Measurements from ENCODE around the gene UFD1. TPM values are rescaled to one million over a fixed set of nuclear protein-coding genes. Genes with fewer than 3 reads are reported as not detected.

Gene UFD1, protein sequence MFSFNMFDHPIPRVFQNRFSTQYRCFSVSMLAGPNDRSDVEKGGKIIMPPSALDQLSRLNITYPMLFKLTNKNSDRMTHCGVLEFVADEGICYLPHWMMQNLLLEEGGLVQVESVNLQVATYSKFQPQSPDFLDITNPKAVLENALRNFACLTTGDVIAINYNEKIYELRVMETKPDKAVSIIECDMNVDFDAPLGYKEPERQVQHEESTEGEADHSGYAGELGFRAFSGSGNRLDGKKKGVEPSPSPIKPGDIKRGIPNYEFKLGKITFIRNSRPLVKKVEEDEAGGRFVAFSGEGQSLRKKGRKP
- total RNA-seq (10 to 100 TPM; 23.1 to 67.7 TPM), polyA plus RNA-seq (100 to 1,000 TPM in 1 of 2 donors, 10 to 100 TPM in 1; 72.3 to 111 TPM)
- long read RNA-seq, donor 1, full-length matches to known transcripts = 25 of 35 reads
- long read RNA-seq, donor 1, partial matches to known transcripts = 10 of 35 reads
- long read RNA-seq, donor 1, other reads (novel, unspliced or antisense) = 0 of 35 reads
- long read RNA-seq, donor 2, transcript UFD1-201 (12 exons, 1,814 nt) = major isoform, 8 of 12 reads
- long read RNA-seq, donor 2, partial matches to known transcripts = 0 of 12 reads
- long read RNA-seq, donor 2, other reads (novel, unspliced or antisense) = 0 of 12 reads
- long read RNA-seq, donor 3, partial matches to known transcripts = 6 of 11 reads
- long read RNA-seq, donor 3, other reads (novel, unspliced or antisense) = 0 of 11 reads
- long read RNA-seq, donor 4, transcript UFD1-201 (12 exons, 1,814 nt) = major isoform, 15 of 16 reads
- long read RNA-seq, donor 4, partial matches to known transcripts = 0 of 16 reads
- long read RNA-seq, donor 4, other reads (novel, unspliced or antisense) = 0 of 16 reads
- long read RNA-seq, donor 5, full-length matches to known transcripts = 24 of 43 reads
- long read RNA-seq, donor 5, partial matches to known transcripts = 19 of 43 reads
- long read RNA-seq, donor 5, other reads (novel, unspliced or antisense) = 0 of 43 reads

DNA sequence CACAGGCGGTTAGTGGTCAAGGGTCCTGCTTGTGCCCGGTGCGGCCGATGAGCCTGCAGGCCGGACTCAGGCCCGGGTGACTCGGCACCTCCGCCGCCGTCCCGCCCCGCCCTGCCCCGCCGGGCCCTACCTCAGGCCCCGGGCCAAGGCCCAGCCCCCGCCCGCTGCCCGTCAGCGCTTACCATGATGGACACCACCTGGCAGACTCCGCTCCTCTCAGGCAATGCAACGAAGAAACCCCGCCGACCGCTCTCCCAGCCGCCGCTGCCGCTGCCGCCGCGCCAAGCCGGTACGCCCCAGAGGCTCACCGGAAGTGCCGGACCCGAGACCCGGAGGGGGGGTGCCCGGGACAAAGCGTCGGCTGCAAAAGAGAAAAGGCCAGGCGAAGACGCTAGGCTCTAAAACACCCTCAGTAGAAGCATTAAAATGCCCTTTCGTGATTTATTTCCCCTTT lies at the start of gene UFD1:
TSS of gene UFD1 (minus strand) at position 293 of the 454 bp plus-strand sequence. CDS start at position 185, 108 bp downstream.
- Histone ChIP-seq H3K4me3 (peak within 1 kb of the TSS; percentile 82), H3K9ac (ENCODE audit: insufficient read depth in 1 of 2, low read length in 2 of 2) (peak within 1 kb of the TSS; percentile 46 to 80), H3K36me3 (ENCODE audit: control insufficient read depth in 4 of 4, insufficient read depth in 4 of 4, low read length in 4 of 4) (peaks cover 0 to 10% (median 3%) of the 10 kb centered on the region in 4 donors), H3K27me3 (ENCODE audit: control insufficient read depth in 3 of 3, insufficient read depth in 3 of 3, low read length in 2 of 3) (no peaks in the 10 kb centered on the region), H3K27ac (ENCODE audit: low read depth in 1 of 2, low read length in 1 of 2) (peak within 1 kb of the TSS; percentile 96 to 99), H3K9me3 (ENCODE audit: control insufficient read depth in 4 of 4, insufficient read depth in 3 of 4, low read length in 3 of 4) (no peaks in the 10 kb centered on the region), H3K4me1 (ENCODE audit: control insufficient read depth in 5 of 5, insufficient read depth in 5 of 5, low read length in 5 of 5) (peaks cover 0 to 21% (median 3%) of the 10 kb centered on the region in 5 donors)
- ATAC-seq (ENCODE audit: insufficient read depth, low FRiP score) (peak; percentile 75), DNase-seq (peak in 2 of 3 donors; percentile 89)
- 0% methylated on average over 36 to 42 of the region's 42 CpGs for WGBS, 2 donors
- TF ChIP-seq, protein P1, sequence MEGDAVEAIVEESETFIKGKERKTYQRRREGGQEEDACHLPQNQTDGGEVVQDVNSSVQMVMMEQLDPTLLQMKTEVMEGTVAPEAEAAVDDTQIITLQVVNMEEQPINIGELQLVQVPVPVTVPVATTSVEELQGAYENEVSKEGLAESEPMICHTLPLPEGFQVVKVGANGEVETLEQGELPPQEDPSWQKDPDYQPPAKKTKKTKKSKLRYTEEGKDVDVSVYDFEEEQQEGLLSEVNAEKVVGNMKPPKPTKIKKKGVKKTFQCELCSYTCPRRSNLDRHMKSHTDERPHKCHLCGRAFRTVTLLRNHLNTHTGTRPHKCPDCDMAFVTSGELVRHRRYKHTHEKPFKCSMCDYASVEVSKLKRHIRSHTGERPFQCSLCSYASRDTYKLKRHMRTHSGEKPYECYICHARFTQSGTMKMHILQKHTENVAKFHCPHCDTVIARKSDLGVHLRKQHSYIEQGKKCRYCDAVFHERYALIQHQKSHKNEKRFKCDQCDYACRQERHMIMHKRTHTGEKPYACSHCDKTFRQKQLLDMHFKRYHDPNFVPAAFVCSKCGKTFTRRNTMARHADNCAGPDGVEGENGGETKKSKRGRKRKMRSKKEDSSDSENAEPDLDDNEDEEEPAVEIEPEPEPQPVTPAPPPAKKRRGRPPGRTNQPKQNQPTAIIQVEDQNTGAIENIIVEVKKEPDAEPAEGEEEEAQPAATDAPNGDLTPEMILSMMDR (IDR thresholded peaks at IDR 0.05; ENCODE audit: control extremely low read depth, extremely low read depth) = no peak

DNA sequence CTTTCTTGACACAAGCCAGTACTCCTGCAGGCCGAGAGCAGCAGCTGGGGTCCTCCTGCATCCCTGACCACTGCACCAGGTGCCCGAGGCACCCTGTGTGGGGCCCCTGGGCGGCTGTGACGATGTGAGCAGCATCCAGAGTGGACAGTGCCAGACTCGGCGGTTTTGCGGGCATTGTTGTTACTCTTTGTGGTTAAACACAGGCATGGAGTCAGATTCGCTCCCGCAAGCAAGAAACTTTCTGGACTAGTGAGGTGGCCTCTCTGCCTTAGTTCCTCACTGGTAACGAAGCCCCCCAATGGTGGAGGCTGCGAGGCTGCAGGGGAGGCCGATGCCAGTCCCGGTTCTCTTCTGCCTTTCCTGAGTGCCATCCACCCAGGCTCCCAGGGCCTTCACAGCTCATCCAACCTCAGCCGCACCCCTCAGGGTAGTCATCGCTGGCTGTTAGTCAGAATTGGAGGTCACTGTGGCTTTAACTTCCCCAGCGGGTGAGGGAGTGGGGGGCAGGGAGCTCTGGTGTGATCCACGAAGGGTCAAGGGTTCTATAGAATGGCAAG lies 48.9 kb upstream of the UFD1 start:
- WGBS, 2 donors = 76 to 81% methylated on average over 17 of the region's 17 CpGs
- no peak for DNase-seq
- no peak for ATAC-seq (ENCODE audit: insufficient read depth, low FRiP score)

DNA sequence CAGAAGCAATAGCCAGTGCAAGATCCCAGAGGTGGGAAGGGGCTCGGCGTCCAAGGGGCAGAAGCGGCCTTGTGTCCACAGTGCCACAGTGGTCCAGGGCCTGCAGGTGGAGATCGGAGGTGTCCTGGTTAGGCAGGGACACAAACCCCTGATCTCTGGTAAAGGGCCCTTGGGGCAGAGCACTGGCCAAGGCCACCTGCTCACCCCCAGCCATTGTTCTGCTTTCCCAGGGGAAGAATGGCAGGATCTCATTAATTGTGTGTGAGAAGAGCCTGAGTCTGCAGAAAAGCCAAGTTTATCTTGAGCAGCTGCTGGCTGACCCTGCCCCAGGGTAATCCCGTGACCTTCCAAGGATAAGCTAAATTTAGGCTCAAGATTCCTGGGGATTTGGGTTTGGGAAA lies 48.3 kb upstream of the UFD1 start:
- ATAC-seq (ENCODE audit: insufficient read depth, low FRiP score) (no peak), DNase-seq (peak in 1 of 3 donors; percentile 23)
- Histone ChIP-seq H3K36me3 (ENCODE audit: control insufficient read depth in 4 of 4, insufficient read depth in 4 of 4, low read length in 4 of 4) (peaks cover 0 to 6% (median 0%) of the 10 kb centered on the region in 4 donors), H3K4me1 (ENCODE audit: control insufficient read depth in 5 of 5, insufficient read depth in 5 of 5, low read length in 5 of 5) (peaks cover 0 to 24% (median 10%) of the 10 kb centered on the region in 5 donors), H3K27ac (ENCODE audit: low read depth in 1 of 2, low read length in 1 of 2) (peak overlapping the region in 1 of 2 donors; percentile 94), H3K9ac (ENCODE audit: insufficient read depth in 1 of 2, low read length in 2 of 2) (no peak overlapping the region), H3K4me3 (no peak overlapping the region), H3K27me3 (ENCODE audit: control insufficient read depth in 3 of 3, insufficient read depth in 3 of 3, low read length in 2 of 3) (peaks cover 0 to 11% (median 6%) of the 10 kb centered on the region in 3 donors), H3K9me3 (ENCODE audit: control insufficient read depth in 4 of 4, insufficient read depth in 3 of 4, low read length in 3 of 4) (peaks cover 0 to 5% (median 0%) of the 10 kb centered on the region in 4 donors)
- WGBS, 2 donors = 77 to 87% methylated on average over 5 of the region's 5 CpGs
- TF ChIP-seq, protein P1 (IDR thresholded peaks at IDR 0.05; ENCODE audit: control extremely low read depth, extremely low read depth) = no peak

More for the DNA sequence above, 48.9 kb upstream of the UFD1 start:
- Histone ChIP-seq H3K27ac (ENCODE audit: low read depth in 1 of 2, low read length in 1 of 2) (peak overlapping the region in 1 of 2 donors; percentile 16), H3K9me3 (ENCODE audit: control insufficient read depth in 4 of 4, insufficient read depth in 3 of 4, low read length in 3 of 4) (peaks cover 0 to 5% (median 0%) of the 10 kb centered on the region in 4 donors), H3K4me1 (ENCODE audit: control insufficient read depth in 5 of 5, insufficient read depth in 5 of 5, low read length in 5 of 5) (peaks cover 0 to 22% (median 10%) of the 10 kb centered on the region in 5 donors), H3K4me3 (no peak overlapping the region), H3K27me3 (ENCODE audit: control insufficient read depth in 3 of 3, insufficient read depth in 3 of 3, low read length in 2 of 3) (peaks cover 0 to 8% (median 6%) of the 10 kb centered on the region in 3 donors), H3K9ac (ENCODE audit: insufficient read depth in 1 of 2, low read length in 2 of 2) (no peak overlapping the region), H3K36me3 (ENCODE audit: control insufficient read depth in 4 of 4, insufficient read depth in 4 of 4, low read length in 4 of 4) (no peaks in the 10 kb centered on the region)
- TF ChIP-seq, protein P1 (IDR thresholded peaks at IDR 0.05; ENCODE audit: control extremely low read depth, extremely low read depth) = no peak
